Activated T-helper 9 cell treated with anti-CD3 and anti-CD28 coated beads, Interleukin-2, amount 50 U/mL, for 16 hours (primary cell): ENCODE data around the gene TMEM59L.

Experiments
- DNase-seq: peaks from one replicate; pipeline ENCODE4 v3.0.0-alpha.2; 2020; ENCODE audit warnings: low read depth

Gene TMEM59L

DNA sequence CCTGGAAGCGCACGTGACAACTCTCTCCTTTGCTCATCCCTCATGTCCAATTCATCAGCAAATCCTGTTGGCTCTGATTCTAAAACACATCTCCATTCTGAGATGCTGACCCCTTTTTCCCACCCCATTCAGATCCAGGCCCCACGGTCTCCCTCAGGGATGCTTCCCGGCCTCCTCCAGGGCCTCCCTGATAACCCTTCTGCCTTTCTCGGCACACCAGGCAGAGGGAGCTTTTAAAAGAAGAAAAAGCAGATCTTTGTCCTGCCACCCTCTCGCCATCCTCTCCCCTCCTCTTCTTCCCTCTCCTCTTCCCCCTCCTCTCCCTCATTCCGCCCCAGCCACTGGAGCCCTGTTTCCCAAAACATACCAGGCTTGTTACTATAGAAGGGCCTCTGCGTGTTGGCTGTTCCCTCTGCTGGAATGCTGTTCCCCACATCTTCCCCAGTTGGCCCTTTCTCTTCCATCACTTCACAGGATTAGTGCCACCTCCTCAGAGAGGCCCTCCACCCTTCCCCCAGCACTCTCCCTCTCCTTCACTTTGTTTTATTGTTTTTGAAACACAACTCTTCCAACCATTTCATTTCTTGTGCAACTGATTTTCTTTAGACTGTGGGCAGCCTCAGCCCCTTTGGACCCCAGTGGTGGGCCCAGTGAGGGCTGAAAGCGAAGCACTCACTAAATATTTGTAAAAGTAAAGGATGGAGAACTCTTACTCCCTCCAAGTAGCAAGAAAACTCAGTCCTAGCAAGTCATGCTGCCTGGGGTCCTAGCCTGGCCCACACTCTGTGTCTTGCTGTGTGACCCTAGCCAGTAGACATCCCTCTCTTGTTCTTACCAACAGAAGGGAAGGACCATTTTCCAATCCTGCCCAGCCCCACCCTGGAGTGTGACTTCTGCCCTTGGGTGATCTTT, 3.6 kb upstream of the TMEM59L start:
- DNase-seq, result no peak

DNA sequence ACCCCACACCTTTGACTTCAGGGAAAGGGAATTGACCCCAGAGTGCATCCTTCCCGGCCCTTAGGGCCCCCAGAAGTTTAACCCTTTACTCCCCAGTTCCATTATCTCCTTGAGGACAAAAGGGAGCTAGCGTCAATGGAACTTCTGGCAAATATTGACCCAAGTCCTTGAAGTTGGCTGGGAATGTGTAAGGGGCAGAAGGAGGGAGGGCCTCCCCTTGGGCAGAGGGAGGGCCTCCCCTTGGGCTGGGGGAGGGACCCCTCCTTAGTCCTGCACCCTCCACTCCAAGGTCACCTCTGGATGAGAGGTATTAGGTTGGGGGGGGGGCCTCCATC, 3.0 kb upstream of the TMEM59L start:
- DNase-seq, result no peak

DNA sequence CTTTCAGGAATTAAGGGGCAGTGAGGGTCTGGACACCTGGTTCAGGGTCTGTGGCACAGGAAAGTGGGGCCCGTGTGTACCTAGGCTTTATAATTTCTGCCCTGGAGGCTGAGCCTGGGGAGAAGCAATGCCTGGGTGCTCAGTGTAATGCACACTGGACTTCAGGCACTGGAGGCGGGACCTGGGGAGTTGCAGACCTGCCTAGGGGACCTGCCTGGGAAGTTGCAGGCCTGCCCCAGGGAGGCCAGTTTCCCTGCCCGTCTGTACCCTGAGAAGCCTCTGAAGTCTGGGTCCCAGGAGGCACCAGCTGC, 2.5 kb upstream of the TMEM59L start:
- DNase-seq, result no peak

DNA sequence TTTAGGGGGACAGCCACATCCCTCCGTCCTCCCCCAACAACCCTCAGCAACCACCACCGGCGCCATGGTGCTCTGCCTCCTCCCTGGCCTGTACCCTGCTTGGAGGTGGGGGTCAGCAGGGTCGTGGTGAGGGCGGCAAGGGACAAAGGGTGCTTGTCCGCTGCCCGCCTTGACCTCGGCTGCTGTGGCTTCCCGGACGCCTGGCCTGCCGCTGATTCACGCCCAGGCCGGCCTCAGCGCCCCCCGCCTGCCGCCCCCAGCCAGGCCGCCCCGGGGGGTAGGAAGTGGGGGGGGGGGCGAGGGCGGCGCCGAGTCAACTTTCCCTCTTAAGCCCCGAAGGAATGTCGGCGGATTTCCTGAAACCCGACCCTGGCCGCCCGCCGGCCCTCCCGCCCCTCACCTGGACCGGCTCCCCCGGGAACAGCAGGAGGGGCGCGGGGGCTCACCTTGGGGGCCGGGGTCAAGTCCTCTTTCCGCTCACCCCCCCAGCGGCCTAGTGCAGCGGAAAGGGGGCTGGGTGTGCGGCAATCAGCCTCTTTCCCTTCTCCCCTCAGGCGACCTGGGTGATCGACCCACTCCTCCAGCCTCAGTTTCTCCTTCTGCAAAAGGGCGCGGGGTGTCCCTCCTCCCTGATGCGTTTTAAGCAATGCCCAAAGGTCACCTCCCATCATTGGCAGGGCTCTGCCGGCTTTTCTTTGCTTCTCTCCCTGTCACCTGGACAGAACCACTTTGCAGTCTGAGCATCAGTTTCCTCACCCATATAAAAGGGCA, 1.9 kb upstream of the TMEM59L start:
- no peak for DNase-seq

DNA sequence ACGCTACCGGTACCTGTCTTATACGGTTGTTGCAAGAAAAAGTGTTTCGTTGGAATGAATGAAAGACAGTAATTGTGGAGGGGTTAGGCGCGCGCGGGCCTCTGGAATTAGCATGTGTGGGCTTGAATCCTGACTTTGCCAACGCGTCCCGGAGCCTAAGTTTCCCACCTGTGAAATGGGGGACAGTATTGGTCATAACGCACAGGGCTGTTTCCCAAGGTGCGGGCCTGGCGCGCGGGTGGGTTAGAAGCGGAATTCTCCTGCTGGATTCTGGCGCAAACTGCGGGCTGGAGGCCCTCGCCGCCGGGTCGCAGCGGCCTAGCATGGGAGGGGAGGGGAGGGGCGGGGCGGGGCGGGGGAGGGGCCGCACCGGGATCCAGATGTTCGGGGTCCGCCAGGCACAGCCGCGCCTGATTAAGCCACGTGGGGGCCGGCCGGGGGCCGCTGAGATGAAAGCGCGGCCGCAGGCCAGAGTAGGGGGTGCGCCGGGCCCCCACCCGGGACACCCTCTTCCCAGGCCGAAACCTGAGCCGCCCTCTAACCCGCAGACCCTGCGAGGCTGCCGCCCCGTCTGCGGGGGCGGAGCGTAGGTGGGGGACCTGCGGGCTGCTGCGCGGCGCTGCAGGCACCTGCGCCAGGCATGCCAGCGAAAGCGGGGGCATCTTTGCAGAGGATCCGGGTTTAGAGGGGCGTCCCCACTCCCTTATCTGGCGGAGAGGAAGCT, 1.2 kb upstream of the TMEM59L start:
- DNase-seq, result no peak

DNA sequence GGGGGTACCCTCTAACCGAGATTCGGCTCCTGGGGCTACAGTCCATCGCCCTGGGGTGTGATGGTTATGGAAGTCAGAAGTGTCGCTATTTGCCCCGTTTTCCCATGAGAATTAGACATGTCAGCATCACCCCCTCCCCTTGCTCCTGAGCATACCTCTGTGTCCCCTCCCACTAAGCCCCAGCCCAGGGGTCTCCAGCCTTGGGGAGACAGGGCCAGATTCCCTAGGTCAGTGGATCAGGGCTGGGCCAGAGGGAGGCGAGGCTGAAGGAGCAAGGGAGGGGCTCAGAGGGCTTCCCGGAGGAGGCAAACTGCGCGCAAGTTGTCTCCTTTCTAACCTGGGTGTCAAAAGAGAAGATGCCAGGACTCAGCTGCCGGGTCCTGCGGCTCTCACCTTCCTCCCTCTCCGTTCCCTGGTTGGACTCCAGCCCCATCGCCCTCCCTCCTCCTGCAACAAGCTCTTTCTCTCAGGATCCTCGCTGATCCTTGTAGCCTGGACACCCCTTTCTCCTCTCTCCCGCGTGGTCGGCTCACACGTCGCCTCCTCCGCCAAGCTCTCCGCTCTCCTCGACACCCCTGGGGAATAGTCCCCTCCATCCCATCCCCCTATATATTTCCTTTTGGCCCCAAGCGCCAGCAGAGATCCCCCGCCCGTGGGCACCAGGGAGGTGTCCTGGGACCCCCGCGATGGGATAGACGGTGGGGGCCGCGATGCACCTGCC, 459 bp upstream of the TMEM59L start:
- DNase-seq, result no peak

DNA sequence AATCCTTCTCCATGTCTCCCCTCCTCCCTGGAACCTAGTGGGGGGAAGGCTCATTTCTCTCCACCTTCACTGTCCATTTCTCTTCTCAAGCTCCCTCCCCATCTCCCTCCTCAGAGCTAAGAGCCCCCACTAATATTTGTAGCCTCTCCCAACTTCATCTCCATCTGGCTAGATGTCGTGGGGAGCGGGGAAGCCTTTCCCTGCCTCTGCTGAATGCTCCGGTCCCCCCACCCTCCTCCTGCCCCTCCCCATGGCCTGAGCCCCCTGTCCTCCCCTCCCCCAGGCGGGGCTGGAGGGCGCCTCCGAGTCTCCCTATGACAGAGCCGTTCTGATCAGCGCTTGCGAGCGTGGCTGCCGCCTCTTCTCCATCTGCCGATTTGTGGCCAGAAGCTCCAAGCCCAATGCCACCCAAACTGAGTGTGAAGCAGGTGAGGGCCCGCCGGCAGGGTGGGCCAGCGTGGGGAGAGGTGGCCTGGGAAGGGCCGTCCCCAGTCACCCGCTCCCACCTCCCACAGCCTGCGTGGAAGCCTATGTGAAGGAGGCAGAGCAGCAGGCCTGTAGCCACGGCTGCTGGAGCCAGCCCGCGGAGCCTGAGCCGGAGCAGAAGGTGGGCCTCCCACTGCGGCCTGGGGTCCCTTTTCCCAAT, 1.0 kb downstream of the TMEM59L start:
- no peak for DNase-seq

DNA sequence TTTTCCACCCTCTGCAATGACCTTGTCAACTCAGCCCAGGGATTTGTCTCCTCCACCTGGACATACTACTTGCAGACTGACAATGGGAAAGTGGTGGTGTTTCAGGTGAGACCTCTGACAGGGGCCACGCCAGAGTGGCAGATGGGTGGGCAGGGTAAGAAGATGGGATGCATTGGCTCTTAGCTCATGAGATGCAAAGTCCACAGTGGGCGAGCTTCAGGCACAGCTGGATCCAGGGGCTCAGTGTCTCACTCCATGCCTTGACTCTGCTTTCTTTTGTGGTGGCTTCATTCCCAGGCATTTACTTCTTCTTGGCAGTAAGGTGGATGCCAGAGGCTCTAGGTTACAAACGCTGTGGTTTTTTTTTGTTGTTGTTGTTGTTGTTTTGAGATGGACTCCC, 3.4 kb downstream of the TMEM59L start:
- DNase-seq, result no peak

DNA sequence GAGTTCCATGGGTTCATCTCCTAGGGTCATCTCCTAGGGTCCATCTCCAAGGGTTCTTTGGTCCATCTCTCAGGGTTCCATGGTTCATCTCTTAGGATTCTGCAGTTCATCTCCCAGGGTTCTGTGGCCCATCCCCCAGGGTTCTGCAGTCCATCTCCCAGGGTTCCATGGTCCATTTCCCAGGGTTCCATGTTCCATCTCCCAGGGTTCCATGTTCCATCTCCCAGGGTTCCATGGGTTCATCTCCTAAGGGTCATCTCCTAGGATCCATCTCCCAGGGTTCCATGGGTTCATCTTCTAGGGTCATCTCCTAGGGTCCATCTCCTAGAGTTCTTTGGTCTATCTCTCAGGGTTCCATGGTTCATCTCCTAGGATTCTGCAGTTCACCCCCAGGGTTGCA, 4.9 kb downstream of the TMEM59L start:
- DNase-seq, result no peak

DNA sequence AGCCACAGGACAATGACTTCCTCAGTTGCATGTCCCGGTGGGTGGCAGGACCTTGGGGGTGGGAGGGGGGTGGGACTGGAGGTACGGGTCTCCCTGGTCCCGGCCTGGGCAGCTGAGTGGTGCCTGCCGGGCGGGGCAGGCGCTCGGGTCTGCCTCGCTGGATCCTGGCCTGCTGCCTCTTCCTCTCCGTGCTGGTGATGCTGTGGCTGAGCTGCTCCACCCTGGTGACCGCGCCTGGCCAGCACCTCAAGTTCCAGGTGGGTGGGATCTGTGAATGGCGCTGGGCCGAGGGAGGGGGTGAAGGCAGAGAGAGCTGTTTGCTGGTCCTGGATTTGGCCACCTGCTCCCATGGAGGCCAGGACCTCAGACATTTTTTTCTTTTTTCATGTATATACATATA, 5.6 kb downstream of the TMEM59L start:
- DNase-seq, result no peak

DNA sequence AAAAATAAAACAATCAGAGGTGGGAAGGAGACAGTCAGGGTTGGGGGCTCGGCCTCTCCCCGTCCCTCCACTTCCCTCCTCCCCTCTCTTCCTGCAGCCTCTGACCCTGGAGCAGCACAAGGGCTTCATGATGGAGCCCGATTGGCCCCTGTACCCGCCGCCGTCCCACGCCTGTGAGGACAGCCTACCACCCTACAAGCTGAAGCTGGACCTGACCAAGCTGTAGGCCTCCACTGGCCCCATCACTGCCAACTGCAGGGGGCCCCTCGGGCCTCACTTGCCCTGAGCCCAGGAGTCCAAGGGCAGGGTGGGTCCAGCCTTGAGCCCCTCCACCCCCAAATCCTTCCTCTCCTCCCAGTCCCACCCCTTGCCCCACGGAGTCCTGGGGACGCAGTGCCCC, 7.6 kb downstream of the TMEM59L start:
- DNase-seq, result no peak

DNA sequence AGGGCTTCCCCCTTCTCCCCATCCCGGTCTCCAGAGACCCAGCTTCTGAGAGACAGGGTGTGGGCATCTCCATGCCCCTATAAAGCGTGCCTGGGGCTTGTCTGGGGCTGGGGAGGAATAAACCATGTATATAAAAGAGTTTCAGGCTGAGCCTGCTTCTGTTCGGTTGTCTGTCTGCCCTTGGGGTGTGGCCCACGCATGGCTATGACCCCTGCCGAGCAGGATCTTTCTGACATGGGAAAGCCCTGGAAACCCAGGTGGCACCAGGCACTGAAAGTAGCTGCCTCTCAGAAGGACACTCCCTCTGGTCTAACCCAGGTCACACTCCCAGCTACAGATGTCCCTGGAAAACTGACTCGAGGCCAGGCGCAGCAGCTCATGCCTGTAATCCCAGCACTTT, 8.2 kb downstream of the TMEM59L start:
- DNase-seq, result no peak

DNA sequence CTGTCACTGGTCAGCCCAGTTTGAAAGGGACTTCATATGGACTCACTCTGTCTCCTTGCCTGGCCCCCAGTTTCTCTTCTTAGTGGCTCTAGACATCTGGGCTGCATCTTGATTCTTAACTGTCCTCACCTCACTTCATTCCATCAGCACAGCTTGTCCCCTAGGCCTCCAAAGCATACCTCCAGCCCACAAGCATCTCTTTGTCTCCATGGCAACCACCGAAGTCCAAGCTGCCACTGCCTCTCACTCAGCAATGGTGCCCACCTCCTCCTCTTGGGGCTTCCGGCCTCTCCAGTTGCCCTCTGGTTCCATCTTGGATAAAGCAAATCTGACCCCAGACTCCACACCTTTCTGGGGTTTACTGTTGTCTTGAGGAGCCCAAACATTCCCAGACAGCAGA, 14.2 kb downstream of the TMEM59L start:
- DNase-seq, result no peak

DNA sequence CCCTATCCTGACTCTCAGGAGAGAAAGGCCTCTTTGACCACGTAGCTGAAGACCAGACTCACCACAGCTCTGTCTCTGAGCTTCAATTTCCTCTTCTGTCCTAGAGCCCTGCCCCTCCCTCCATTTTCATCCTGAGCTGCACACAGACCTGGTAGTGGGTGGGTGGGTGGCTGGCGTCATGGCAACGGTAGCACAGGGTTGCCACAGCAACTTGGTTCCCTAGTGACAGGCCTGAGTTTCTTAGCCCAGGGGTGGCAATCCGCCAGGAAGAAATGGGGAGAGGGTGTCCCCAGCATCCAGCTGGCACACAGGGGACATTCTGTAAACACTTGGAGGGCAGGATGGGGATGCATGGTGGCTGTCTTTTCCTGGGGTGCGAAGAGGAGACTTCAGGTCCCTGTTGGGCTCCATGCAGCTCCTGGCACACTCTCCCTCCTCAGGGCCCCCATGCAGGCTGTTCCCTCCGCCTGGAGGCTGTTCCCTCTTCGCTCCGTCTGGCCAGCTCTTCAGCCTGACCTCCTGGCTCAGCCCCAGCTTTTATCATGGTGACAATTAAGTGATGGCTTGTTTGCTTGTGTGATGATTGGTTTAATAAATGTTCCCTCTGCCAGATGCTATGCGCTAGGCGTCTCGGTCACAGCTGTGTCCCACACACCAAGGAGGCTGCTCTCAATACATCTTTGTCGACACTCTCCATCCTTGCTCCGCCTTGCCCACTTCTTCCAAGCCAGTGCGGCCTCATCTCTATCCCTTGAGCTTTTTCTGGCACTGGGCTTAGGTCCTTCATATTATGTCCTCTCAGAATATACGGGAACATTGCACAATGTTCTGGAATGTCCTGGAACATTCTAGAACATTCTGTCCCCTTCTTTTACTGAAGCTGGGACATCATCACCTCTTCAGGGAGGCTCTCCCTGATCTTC, 16.8 kb downstream of the TMEM59L start:
- DNase-seq, result no peak

DNA sequence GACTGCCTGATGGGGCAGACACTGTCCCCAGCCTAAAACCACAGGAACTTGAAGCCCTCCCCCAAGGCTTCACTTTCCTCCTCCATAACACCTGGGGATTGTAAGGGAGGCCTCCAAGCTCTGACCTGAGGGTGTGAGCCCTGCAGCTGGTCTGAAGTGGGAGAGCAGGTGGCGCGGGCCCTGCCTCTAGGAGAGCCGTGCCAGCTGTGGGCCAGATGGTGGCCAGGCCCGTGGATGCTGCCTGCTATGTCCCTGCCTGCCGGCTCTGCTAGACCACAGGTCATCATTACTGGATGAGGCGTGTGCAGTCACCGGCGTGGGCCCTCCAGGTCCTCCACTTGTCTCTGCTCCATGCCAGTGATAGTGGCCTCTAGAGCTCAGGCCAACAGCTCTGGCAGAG, 20.7 kb downstream of the TMEM59L start:
- no peak for DNase-seq

DNA sequence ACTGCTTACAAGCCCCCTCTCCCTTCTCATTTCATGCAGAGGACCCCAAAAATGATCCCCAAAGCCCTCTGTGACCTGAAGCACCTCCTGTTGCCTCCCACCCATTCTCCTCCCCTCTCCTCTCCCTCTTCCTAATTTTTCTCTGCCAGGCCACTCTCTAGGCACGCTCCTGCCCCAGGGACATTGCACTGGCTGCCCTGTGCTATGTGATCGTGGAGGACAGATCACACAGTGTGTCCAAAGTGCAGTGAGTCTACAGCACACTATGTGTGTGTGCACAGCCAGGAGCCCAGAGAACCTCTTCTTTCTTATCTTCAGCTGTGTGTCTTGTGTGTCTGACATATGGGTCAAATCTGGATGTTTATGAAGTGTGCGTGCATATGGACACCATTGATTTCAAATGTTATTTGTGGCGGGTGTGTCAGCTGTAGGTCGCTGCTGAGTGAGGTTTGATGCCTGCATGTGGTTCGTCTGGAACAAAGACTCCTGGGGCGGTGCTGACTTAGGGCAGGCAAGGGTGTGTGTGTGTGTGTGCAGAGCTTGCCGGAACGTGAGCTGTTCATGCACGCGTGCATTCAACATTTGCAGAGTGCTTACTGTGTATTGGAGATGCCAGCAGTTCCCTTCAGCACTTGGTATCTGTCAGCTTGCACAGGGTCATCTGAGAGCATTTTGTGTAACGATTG, 22.1 kb downstream of the TMEM59L start:
- DNase-seq, result no peak

DNA sequence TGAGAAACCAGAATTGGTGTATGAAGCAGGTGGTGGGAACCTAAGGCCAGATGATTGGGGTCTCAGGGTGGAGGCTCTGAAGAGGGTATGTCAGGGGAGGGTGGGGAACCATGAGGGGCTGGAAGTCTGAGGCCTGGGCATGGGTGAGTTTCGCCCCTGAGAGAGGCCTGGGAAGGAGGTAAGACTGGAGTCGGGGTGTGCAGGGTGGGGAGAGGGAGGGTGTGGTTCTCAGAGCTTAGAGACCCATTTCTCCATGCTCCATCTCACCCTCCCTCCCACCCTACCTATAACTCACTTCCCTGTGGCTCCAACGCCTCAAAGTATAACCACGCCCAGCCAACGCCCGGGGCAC, 23.1 kb downstream of the TMEM59L start:
- no peak for DNase-seq

DNA sequence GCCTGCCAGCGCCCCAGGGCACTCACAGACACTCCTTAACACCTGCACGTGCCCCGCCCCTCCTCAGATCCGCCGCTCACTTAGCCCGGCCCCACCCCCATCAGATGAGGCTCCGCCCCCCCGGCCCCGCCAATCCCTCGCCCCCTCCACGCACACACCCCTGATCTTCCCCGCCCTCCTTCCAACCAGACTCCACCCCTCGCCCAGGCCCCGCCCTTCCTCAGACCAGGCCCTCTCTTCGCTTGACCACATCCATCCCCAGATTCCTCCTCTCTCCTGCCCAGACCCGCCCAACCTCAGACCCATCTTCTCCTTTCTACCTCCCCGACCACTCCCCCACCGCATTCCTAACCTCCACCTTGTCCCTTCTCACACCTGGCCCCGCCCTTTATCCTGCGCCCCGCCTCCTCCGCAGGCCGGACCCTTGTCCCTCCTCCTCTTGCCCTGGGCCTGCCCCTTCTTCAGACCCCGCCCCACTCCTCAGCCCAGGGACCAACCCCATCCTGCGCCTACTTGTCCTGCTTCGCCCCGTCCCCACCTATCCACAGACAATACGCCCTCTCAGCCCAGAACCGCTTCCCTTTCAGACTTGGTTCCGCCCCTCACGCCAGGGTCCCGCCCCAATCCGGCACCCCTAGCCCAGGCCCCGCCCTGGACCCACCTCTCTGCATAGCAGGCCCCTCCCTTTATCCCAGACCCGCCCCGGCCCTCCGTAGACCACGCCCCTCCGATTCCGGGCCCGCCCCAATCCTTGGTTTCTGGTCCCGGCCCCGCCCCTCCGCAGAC, 23.7 kb downstream of the TMEM59L start:
- peak; percentile 98 for DNase-seq

DNA sequence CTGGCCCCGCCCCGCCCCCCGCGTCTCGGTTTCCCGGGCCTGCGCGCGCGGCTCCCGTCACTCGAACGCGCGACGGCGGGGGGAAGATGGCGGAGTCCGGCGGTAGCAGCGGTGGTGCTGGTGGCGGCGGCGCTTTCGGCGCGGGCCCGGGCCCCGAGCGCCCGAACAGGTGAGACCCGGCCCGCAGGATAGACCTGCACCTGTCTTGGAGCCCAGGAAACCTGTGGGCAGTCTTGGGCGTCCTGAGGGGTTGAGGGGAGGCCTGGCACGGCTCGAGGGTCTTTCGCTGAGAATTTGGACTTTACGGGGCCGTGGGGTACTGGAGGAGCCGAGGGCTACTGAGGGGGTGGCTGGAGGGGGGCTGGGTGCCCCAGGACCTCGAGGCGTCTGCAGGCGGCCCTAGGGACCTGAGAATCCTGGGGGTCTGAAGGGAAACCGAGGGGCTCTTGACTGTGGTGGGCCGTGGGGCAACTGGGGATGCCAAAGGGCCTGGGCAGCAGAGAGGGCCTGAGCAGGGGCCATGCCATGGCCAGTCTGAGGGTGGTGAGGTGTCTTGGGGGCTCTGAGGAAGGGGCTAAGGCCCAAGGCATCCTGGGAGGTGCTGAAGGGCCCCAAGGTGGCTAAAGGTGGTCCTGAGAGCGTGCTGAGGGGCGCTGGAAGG, 24.4 kb downstream of the TMEM59L start, which contains the start of gene KLHL26:
KLHL26 (plus strand) TSS at position 60 of the 661 bp plus-strand sequence; CDS start at position 87, 27 bp downstream.
- DNase-seq, result no peak
